Measurements from ENCODE around the gene GPR35.

Gene GPR35

GRCh38 chr2:240582781-240583180, 42.5 kb upstream of the GPR35 start:
- H3K9me3 ChIP-seq (ENCODE audit: control insufficient read depth, low read length), result no peaks in the 10 kb centered on the region
- H3K4me3 ChIP-seq (ENCODE audit: insufficient read depth, low read depth, low read length, poor library complexity, severe bottlenecking), result no peak overlapping the region
- no peaks in the 10 kb centered on the region for H3K27me3 ChIP-seq (replicated peaks; ENCODE audit: control insufficient read depth, insufficient read depth, low read length, poor library complexity, severe bottlenecking)
- H3K27ac ChIP-seq (ENCODE audit: insufficient read depth, low read length, poor library complexity, severe bottlenecking), result no peak overlapping the region
- H3K36me3 ChIP-seq (ENCODE audit: control insufficient read depth, insufficient read depth, low read length), result peaks cover 10% of the 10 kb centered on the region
- DNase-seq, result no peak
- peaks cover 38% of the 10 kb centered on the region for H3K4me1 ChIP-seq (ENCODE audit: control insufficient read depth, insufficient read depth, low read length, poor library complexity, severe bottlenecking)

- Histone ChIP-seq H3K27ac (ENCODE audit: insufficient read depth, low read length, poor library complexity, severe bottlenecking) (no peak overlapping the region), H3K27me3 (replicated peaks; ENCODE audit: control insufficient read depth, insufficient read depth, low read length, poor library complexity, severe bottlenecking) (no peaks in the 10 kb centered on the region), H3K4me1 (ENCODE audit: control insufficient read depth, insufficient read depth, low read length, poor library complexity, severe bottlenecking) (peaks cover 40% of the 10 kb centered on the region), H3K9me3 (ENCODE audit: control insufficient read depth, low read length) (no peaks in the 10 kb centered on the region), H3K4me3 (ENCODE audit: insufficient read depth, low read depth, low read length, poor library complexity, severe bottlenecking) (no peak overlapping the region), H3K36me3 (ENCODE audit: control insufficient read depth, insufficient read depth, low read length) (peaks cover under 1% of the 10 kb centered on the region)
- no peak for DNase-seq
These were observed 41.5 kb upstream of the GPR35 start for GRCh38 chr2:240583774-240584173.

GRCh38 chr2:240584486-240585031, 40.7 kb upstream of the GPR35 start:
- Histone ChIP-seq H3K27ac (ENCODE audit: insufficient read depth, low read length, poor library complexity, severe bottlenecking) (no peak overlapping the region), H3K4me1 (ENCODE audit: control insufficient read depth, insufficient read depth, low read length, poor library complexity, severe bottlenecking) (peaks cover 32% of the 10 kb centered on the region)

GRCh38 chr2:240585101-240585500, 40.2 kb upstream of the GPR35 start:
- Histone ChIP-seq H3K9me3 (ENCODE audit: control insufficient read depth, low read length) (no peaks in the 10 kb centered on the region), H3K4me3 (ENCODE audit: insufficient read depth, low read depth, low read length, poor library complexity, severe bottlenecking) (peak overlapping the region; percentile 60), H3K27ac (ENCODE audit: insufficient read depth, low read length, poor library complexity, severe bottlenecking) (no peak overlapping the region), H3K27me3 (replicated peaks; ENCODE audit: control insufficient read depth, insufficient read depth, low read length, poor library complexity, severe bottlenecking) (no peaks in the 10 kb centered on the region), H3K4me1 (ENCODE audit: control insufficient read depth, insufficient read depth, low read length, poor library complexity, severe bottlenecking) (peaks cover 26% of the 10 kb centered on the region), H3K36me3 (ENCODE audit: control insufficient read depth, insufficient read depth, low read length) (peaks cover 6% of the 10 kb centered on the region)
- DNase-seq, result no peak

More at GRCh38 chr2:240584486-240585031, 40.7 kb upstream of the GPR35 start:
- Histone ChIP-seq H3K9me3 (ENCODE audit: control insufficient read depth, low read length) (no peaks in the 10 kb centered on the region), H3K36me3 (ENCODE audit: control insufficient read depth, insufficient read depth, low read length) (peaks cover under 1% of the 10 kb centered on the region), H3K4me3 (ENCODE audit: insufficient read depth, low read depth, low read length, poor library complexity, severe bottlenecking) (no peak overlapping the region), H3K27me3 (replicated peaks; ENCODE audit: control insufficient read depth, insufficient read depth, low read length, poor library complexity, severe bottlenecking) (no peaks in the 10 kb centered on the region)
- DNase-seq, result no peak

GRCh38 chr2:240585681-240586197, 39.5 kb upstream of the GPR35 start:
- Histone ChIP-seq H3K27me3 (replicated peaks; ENCODE audit: control insufficient read depth, insufficient read depth, low read length, poor library complexity, severe bottlenecking) (no peaks in the 10 kb centered on the region), H3K4me3 (ENCODE audit: insufficient read depth, low read depth, low read length, poor library complexity, severe bottlenecking) (peak overlapping the region; percentile 60), H3K27ac (ENCODE audit: insufficient read depth, low read length, poor library complexity, severe bottlenecking) (peak overlapping the region; percentile 91), H3K4me1 (ENCODE audit: control insufficient read depth, insufficient read depth, low read length, poor library complexity, severe bottlenecking) (peaks cover 25% of the 10 kb centered on the region), H3K36me3 (ENCODE audit: control insufficient read depth, insufficient read depth, low read length) (peaks cover 12% of the 10 kb centered on the region), H3K9me3 (ENCODE audit: control insufficient read depth, low read length) (no peaks in the 10 kb centered on the region)
- no peak for DNase-seq

- no peaks in the 10 kb centered on the region for H3K27me3 ChIP-seq (replicated peaks; ENCODE audit: control insufficient read depth, insufficient read depth, low read length, poor library complexity, severe bottlenecking)
- DNase-seq, result peak; percentile 91 to 95 (median 95)
- H3K36me3 ChIP-seq (ENCODE audit: control insufficient read depth, insufficient read depth, low read length), result peaks cover 18% of the 10 kb centered on the region
- H3K4me3 ChIP-seq (ENCODE audit: insufficient read depth, low read depth, low read length, poor library complexity, severe bottlenecking), result peak within 1 kb of the TSS; percentile 60
- H3K27ac ChIP-seq (ENCODE audit: insufficient read depth, low read length, poor library complexity, severe bottlenecking), result peak within 1 kb of the TSS; percentile 91
- H3K4me1 ChIP-seq (ENCODE audit: control insufficient read depth, insufficient read depth, low read length, poor library complexity, severe bottlenecking), result peaks cover 25% of the 10 kb centered on the region
- no peaks in the 10 kb centered on the region for H3K9me3 ChIP-seq (ENCODE audit: control insufficient read depth, low read length)
These were observed 38.9 kb upstream of the GPR35 start, which contains the start of gene CAPN10 for GRCh38 chr2:240586198-240586918. TSS of gene CAPN10 (plus strand) at chr2:240586734. CDS start at chr2:240586912, 178 bp downstream.

- peak; percentile 42 to 54 (median 45) for DNase-seq
- H3K36me3 ChIP-seq (ENCODE audit: control insufficient read depth, insufficient read depth, low read length), result peaks cover 26% of the 10 kb centered on the region
- H3K4me3 ChIP-seq (ENCODE audit: insufficient read depth, low read depth, low read length, poor library complexity, severe bottlenecking), result peak overlapping the region; percentile 60
- H3K9me3 ChIP-seq (ENCODE audit: control insufficient read depth, low read length), result no peaks in the 10 kb centered on the region
- peaks cover 25% of the 10 kb centered on the region for H3K4me1 ChIP-seq (ENCODE audit: control insufficient read depth, insufficient read depth, low read length, poor library complexity, severe bottlenecking)
- peak overlapping the region; percentile 91 for H3K27ac ChIP-seq (ENCODE audit: insufficient read depth, low read length, poor library complexity, severe bottlenecking)
- no peaks in the 10 kb centered on the region for H3K27me3 ChIP-seq (replicated peaks; ENCODE audit: control insufficient read depth, insufficient read depth, low read length, poor library complexity, severe bottlenecking)
These were observed 38.1 kb upstream of the GPR35 start for GRCh38 chr2:240586919-240587800.

- no peak for DNase-seq
- Histone ChIP-seq H3K4me1 (ENCODE audit: control insufficient read depth, insufficient read depth, low read length, poor library complexity, severe bottlenecking) (peaks cover 25% of the 10 kb centered on the region), H3K27ac (ENCODE audit: insufficient read depth, low read length, poor library complexity, severe bottlenecking) (no peak overlapping the region), H3K9me3 (ENCODE audit: control insufficient read depth, low read length) (no peaks in the 10 kb centered on the region), H3K36me3 (ENCODE audit: control insufficient read depth, insufficient read depth, low read length) (peaks cover 31% of the 10 kb centered on the region), H3K4me3 (ENCODE audit: insufficient read depth, low read depth, low read length, poor library complexity, severe bottlenecking) (peak overlapping the region; percentile 60), H3K27me3 (replicated peaks; ENCODE audit: control insufficient read depth, insufficient read depth, low read length, poor library complexity, severe bottlenecking) (no peaks in the 10 kb centered on the region)
These were observed 37.1 kb upstream of the GPR35 start for GRCh38 chr2:240588006-240588655.

- Histone ChIP-seq H3K9me3 (ENCODE audit: control insufficient read depth, low read length) (no peaks in the 10 kb centered on the region), H3K27me3 (replicated peaks; ENCODE audit: control insufficient read depth, insufficient read depth, low read length, poor library complexity, severe bottlenecking) (no peaks in the 10 kb centered on the region), H3K4me1 (ENCODE audit: control insufficient read depth, insufficient read depth, low read length, poor library complexity, severe bottlenecking) (peaks cover 25% of the 10 kb centered on the region), H3K36me3 (ENCODE audit: control insufficient read depth, insufficient read depth, low read length) (peaks cover 34% of the 10 kb centered on the region), H3K27ac (ENCODE audit: insufficient read depth, low read length, poor library complexity, severe bottlenecking) (no peak overlapping the region), H3K4me3 (ENCODE audit: insufficient read depth, low read depth, low read length, poor library complexity, severe bottlenecking) (no peak overlapping the region)
- DNase-seq, result no peak
These were observed 36.6 kb upstream of the GPR35 start for GRCh38 chr2:240588669-240589068.
